HepG2 (cell line): ENCODE data around the gene HAGH. TPM values are rescaled to one million over a fixed set of nuclear protein-coding genes. Genes with fewer than 3 reads are reported as not detected.

Experiments
- ATF5 ChIP-seq: sonication (generic); formaldehyde crosslinking; IDR thresholded peaks from 2 replicates; pipeline ENCODE4 v1.4.0; 2020; ENCODE audit warnings: mild to moderate bottlenecking, low read depth, missing genetic modification reagents
- ATRX ChIP-seq: sonication (generic); formaldehyde crosslinking; IDR thresholded peaks from 2 replicates; pipeline ENCODE4 v1.4.0; 2020; ENCODE audit warnings: missing genetic modification reagents, borderline replicate concordance
- FOXA3 ChIP-seq: IDR thresholded peaks from 2 replicates; pipeline ENCODE4 v1.6.1; 2016; ENCODE audit warnings: missing genetic modification reagents, missing compliant biosample characterization
- GATAD2A ChIP-seq: IDR thresholded peaks from 2 replicates; pipeline ENCODE4 v1.6.1; 2016
- GZF1 ChIP-seq: sonication (generic); formaldehyde crosslinking; IDR thresholded peaks from 2 replicates; pipeline ENCODE4 v1.5.1; 2020; ENCODE audit warnings: mild to moderate bottlenecking, missing genetic modification reagents
- HDAC6 ChIP-seq: fragments of 200-600 bp; sonication (generic); IDR thresholded peaks from 2 replicates; pipeline ENCODE4 v1.7.0; 2017; ENCODE audit warnings: mild to moderate bottlenecking, antibody characterized with exemption, low read length, low read depth
- HOXA9 ChIP-seq: sonication (generic); formaldehyde crosslinking; IDR thresholded peaks from 2 replicates; pipeline ENCODE4 v1.8.1; 2022; ENCODE audit warnings: missing genetic modification reagents, mild to moderate bottlenecking, moderate library complexity, borderline replicate concordance
- LBX2 ChIP-seq: sonication (generic); formaldehyde crosslinking; IDR thresholded peaks from 2 replicates; pipeline ENCODE4 v1.5.0; 2020; ENCODE audit warnings: missing genetic modification reagents, mild to moderate bottlenecking, borderline replicate concordance
- NBN ChIP-seq: fragments of 450-650 bp; conservative IDR thresholded peaks from 2 replicates; pipeline ENCODE4 v1.6.1; 2017
- NCOR1 ChIP-seq: fragments of 200-600 bp; sonication (generic); IDR thresholded peaks from 2 replicates; pipeline ENCODE4 v1.7.0; 2017; ENCODE audit warnings: antibody characterized with exemption, low read length, borderline replicate concordance
- NR2C2 ChIP-seq: sonication (generic); formaldehyde crosslinking; IDR thresholded peaks from 2 replicates; pipeline ENCODE4 v1.4.0; 2020; ENCODE audit warnings: missing genetic modification reagents, mild to moderate bottlenecking, moderate library complexity, borderline replicate concordance
- PATZ1 ChIP-seq: sonication (generic); formaldehyde crosslinking; IDR thresholded peaks from 2 replicates; pipeline ENCODE4 v1.4.0; 2020; ENCODE audit warnings: missing genetic modification reagents
- PCBP2 ChIP-seq: fragments of 200-400 bp; formaldehyde crosslinking; optimal IDR thresholded peaks from 2 replicates; pipeline ENCODE3; 2018; ENCODE audit warnings: low read length, low read depth; ENCODE audit not compliant: poor library complexity, severe bottlenecking
- RARG ChIP-seq: sonication (generic); formaldehyde crosslinking; IDR thresholded peaks from 2 replicates; pipeline ENCODE4 v1.4.0; 2020; ENCODE audit warnings: low read depth, mild to moderate bottlenecking, missing genetic modification reagents
- REPIN1 ChIP-seq: sonication (generic); formaldehyde crosslinking; IDR thresholded peaks from 2 replicates; pipeline ENCODE4 v1.8.0; 2022; ENCODE audit warnings: missing genetic modification reagents, low read depth, mild to moderate bottlenecking, borderline replicate concordance
- RXRA ChIP-seq: sonication (generic); formaldehyde crosslinking; IDR thresholded peaks from 2 replicates; pipeline ENCODE4 v1.5.1; 2020; ENCODE audit warnings: missing genetic modification reagents
- SNAI1 ChIP-seq: sonication (generic); formaldehyde crosslinking; IDR thresholded peaks from 2 replicates; pipeline ENCODE4 v1.5.0; 2020; ENCODE audit warnings: mild to moderate bottlenecking, missing genetic modification reagents, borderline replicate concordance
- SOX6 ChIP-seq, 2 experiments: fragments of 450-650 bp in 1 of 2; sonication (generic) in 1 of 2; formaldehyde crosslinking in 1 of 2; IDR thresholded peaks; 2 replicates each; pipeline versions ENCODE4 v1.4.0 to v1.6.1; 2017 to 2020; ENCODE audit warnings: antibody characterized with exemption in 1 of 2, mild to moderate bottlenecking in 1 of 2, missing genetic modification reagents in 1 of 2
- TOE1 ChIP-seq: sonication (generic); formaldehyde crosslinking; IDR thresholded peaks from 2 replicates; pipeline ENCODE4 v1.4.0; 2020; ENCODE audit warnings: mild to moderate bottlenecking, missing genetic modification reagents
- ZFP91 ChIP-seq: sonication (generic); formaldehyde crosslinking; IDR thresholded peaks from 2 replicates; pipeline ENCODE4 v1.9.0; 2022; ENCODE audit warnings: missing genetic modification reagents, mild to moderate bottlenecking, borderline replicate concordance
- ZNF512 ChIP-seq: sonication (generic); formaldehyde crosslinking; IDR thresholded peaks from 2 replicates; pipeline ENCODE4 v1.4.0; 2020; ENCODE audit warnings: mild to moderate bottlenecking, missing genetic modification reagents
- ZNF557 ChIP-seq: sonication (generic); formaldehyde crosslinking; IDR thresholded peaks from 2 replicates; pipeline ENCODE4 v1.4.0; 2020; ENCODE audit warnings: missing genetic modification reagents
- ZNF576 ChIP-seq: sonication (generic); formaldehyde crosslinking; IDR thresholded peaks from 2 replicates; pipeline ENCODE4 v1.4.0; 2020; ENCODE audit warnings: mild to moderate bottlenecking, missing genetic modification reagents
- ZNF616 ChIP-seq: sonication (generic); formaldehyde crosslinking; IDR thresholded peaks from 2 replicates; pipeline ENCODE4 v1.5.0; 2020; ENCODE audit warnings: low read depth, mild to moderate bottlenecking, missing genetic modification reagents
- polyA plus RNA-seq, 8 experiments: library from polyadenylated mRNA; depleted of rRNA in 3 of 8; stranded (reverse) in 7 of 8; unstranded in 1 of 8; fragments of >200 nt; fragmentation: Illumina TruSeq in 4 of 8; extraction: Trizol in 4 of 8; gene quantifications; 2 replicates each; pipeline versions ENCODE4 v1.2.1 to v1.2.3, GENCODE V29; 2011 to 2016; ENCODE audit warnings: low read depth in 4 of 8, missing spikeins in 1 of 8, mixed read lengths in 1 of 8; ENCODE audit not compliant: insufficient read depth in 1 of 8
- total RNA-seq, 5 experiments: library from RNA; depleted of rRNA; stranded (reverse); fragments of >200 nt; fragmentation: Illumina TruSeq; extraction: Trizol; gene quantifications; 2 replicates each; pipeline ENCODE4 v1.2.3, GENCODE V29; 2016; ENCODE audit warnings: low read depth in 1 of 5

HAGH gene
- total and polyA plus RNA-seq, 2 of the 13 experiments (the other 11 are each of a cell fraction or from before 2014, with no cell fraction given), result 70.4 to 95.4 TPM

- TF ChIP-seq ZNF557 (CRISPR knock-in tag) (no peak), ZFP91 (CRISPR knock-in tag) (no peak), RXRA (peak; percentile 64; the same call in 1 of the 2 replicates), GZF1 (CRISPR knock-in tag) (0 out of 2 replicates have a peak, but pooled peaks have one; percentile 33), ATF5 (CRISPR knock-in tag) (no peak), SOX6 (IDR thresholded peaks at IDR 0.05) (no peak), SOX6 (CRISPR knock-in tag; IDR thresholded peaks at IDR 0.05) (peak; percentile 75), FOXA3 (peak; percentile 10; the same call in 1 of the 2 replicates), TOE1 (no peak), NR2C2 (CRISPR knock-in tag) (peak; percentile 54), ATRX (no peak), NCOR1 (peak; percentile 92), ZNF616 (no peak), LBX2 (CRISPR knock-in tag) (no peak), PCBP2 (no peak), PATZ1 (CRISPR knock-in tag) (peak; percentile 49), REPIN1 (CRISPR knock-in tag) (peak; percentile 50; the same call in 1 of the 2 replicates), GATAD2A (no peak; the same call in 1 of the 2 replicates), HOXA9 (CRISPR knock-in tag) (no peak), HDAC6 (no peak), NBN (no peak), ZNF512 (no peak), SNAI1 (CRISPR knock-in tag) (no peak), RARG (no peak), ZNF576 (CRISPR knock-in tag) (no peak)
Observed at GRCh38 chr16:1825381-1825863, 1.2 kb downstream of the HAGH start (continued).
